HCT116 (cell line): ENCODE data around the gene MAP3K20. TPM values are rescaled to one million over a fixed set of nuclear protein-coding genes. Genes with fewer than 3 reads are reported as not detected.

Source experiments
- ATAC-seq: fragments of 200-7000 bp; cut with Tn5 transposase; 2 replicates; pipeline ENCODE4 v1.9.1; 2020; ENCODE audit warnings: mild to moderate bottlenecking, moderate library complexity
- BruUV-seq: library from RNA; stranded (reverse); fragments of 400-500 nt; replicated peaks from 2 replicates; lab custom pipeline; 2021; lab: Mats Ljungman, UMichigan
- CTCF ChIA-PET: fragments of 300-600 bp; sonication (Branson Sonifier 250); formaldehyde crosslinking; loops from one replicate; lab custom pipeline; 2021; ENCODE audit warnings: antibody characterized with exemption; lab: Charles Lee
- POLR2A ChIA-PET: fragments of 300-600, 350-600 bp; sonication (Branson Sonifier 250); formaldehyde crosslinking; loops from one replicate; lab custom pipeline; 2021; ENCODE audit warnings: antibody characterized with exemption; lab: Charles Lee
- RAD21 ChIA-PET, 2 experiments: fragments of 300-600 bp; sonication (Branson Sonifier 250); formaldehyde crosslinking; loops; one replicate each; lab custom pipeline; 2023; ENCODE audit warnings: low total read pairs in 2 of 2; ENCODE audit not compliant: uncharacterized antibody in 2 of 2, unreplicated experiment in 2 of 2, low non-redundant PET in 1 of 2; lab: Charles Lee
- DNase-seq: peaks from one replicate; pipeline ENCODE4 v3.0.0-alpha.2; 2010; ENCODE audit warnings: low read depth, low spot score
- H2AFZ ChIP-seq: fragments of 200-600 bp; shearing (Covaris generic), sonication (generic); 2 replicates; pipeline ENCODE4 v1.6.1; 2017; ENCODE audit warnings: low read depth, mixed run types, mixed read lengths, antibody characterized with exemption, low read length; ENCODE audit not compliant: poor library complexity, severe bottlenecking
- H3K27ac ChIP-seq: 2 replicates; pipeline ENCODE4 v1.5.1; 2012; ENCODE audit warnings: low read depth, low read length
- H3K27me3 ChIP-seq: fragments of 200-600 bp; sonication (generic); 2 replicates; pipeline ENCODE4 v1.6.1; 2016; ENCODE audit warnings: mixed run types, low read length, mixed read lengths; ENCODE audit not compliant: insufficient read depth
- H3K36me3 ChIP-seq, 2 experiments: fragments of 200-500 bp in 1 of 2; fragments of 200-600 bp in 1 of 2; sonication (Bioruptor generic) in 1 of 2; sonication (generic) in 1 of 2; 2 replicates each; pipeline versions ENCODE4 v1.5.1 to v1.6.1; 2014 to 2016; ENCODE audit warnings: low read length in 2 of 2, inconsistent platforms in 1 of 2, mixed read lengths in 1 of 2, mixed run types in 1 of 2; ENCODE audit not compliant: insufficient read depth in 2 of 2, control insufficient read depth in 1 of 2
- H3K4me1 ChIP-seq, 2 experiments: fragments of 200-600 bp in 1 of 2; sonication (generic) in 1 of 2; 2 replicates each; pipeline versions ENCODE4 v1.5.1 to v1.6.1; 2012 to 2017; ENCODE audit warnings: low read length in 2 of 2, inconsistent platforms in 1 of 2, mild to moderate bottlenecking in 1 of 2, mixed read lengths in 1 of 2, mixed run types in 1 of 2, moderate library complexity in 1 of 2; ENCODE audit not compliant: insufficient read depth in 2 of 2, control insufficient read depth in 1 of 2
- H3K4me2 ChIP-seq: fragments of 200-600 bp; sonication (generic); 2 replicates; pipeline ENCODE4 v1.6.1; 2017; ENCODE audit warnings: mixed run types, low read length, mixed read lengths
- H3K4me3 ChIP-seq, 2 experiments: fragments of 200-600 bp in 1 of 2; sonication (generic) in 1 of 2; replicated peaks in 1 of 2; 2 replicates each; pipeline ENCODE4 v1.5.1; 2011 to 2016; ENCODE audit warnings: low read length in 2 of 2, control low read depth in 1 of 2, low read depth in 1 of 2, mild to moderate bottlenecking in 1 of 2, mixed read lengths in 1 of 2, mixed run types in 1 of 2
- H3K79me2 ChIP-seq: fragments of 200-600 bp; sonication (generic); 2 replicates; pipeline ENCODE4 v1.6.1; 2017; ENCODE audit warnings: mild to moderate bottlenecking, mixed run types, low read length, moderate library complexity, mixed read lengths; ENCODE audit not compliant: insufficient read depth
- H3K9ac ChIP-seq: fragments of 200-600 bp; sonication (generic); 2 replicates; pipeline ENCODE4 v1.6.1; 2016; ENCODE audit warnings: low read length, mixed read lengths
- H3K9me2 ChIP-seq: fragments of 200-600 bp; sonication (generic), shearing (Covaris generic); 2 replicates; pipeline ENCODE4 v1.6.1; 2017; ENCODE audit warnings: mixed run types, mild to moderate bottlenecking, moderate library complexity; ENCODE audit not compliant: insufficient read depth
- H3K9me3 ChIP-seq, 2 experiments: fragments of 200-500 bp in 1 of 2; fragments of 200-600 bp in 1 of 2; sonication (Bioruptor generic) in 1 of 2; sonication (generic) in 1 of 2; 2 replicates each; pipeline ENCODE4 v1.6.1; 2014 to 2017; ENCODE audit warnings: low read length in 2 of 2, mixed read lengths in 2 of 2, inconsistent platforms in 1 of 2, low read depth in 1 of 2, mild to moderate bottlenecking in 1 of 2, mixed run types in 1 of 2, moderate library complexity in 1 of 2; ENCODE audit not compliant: control insufficient read depth in 1 of 2, insufficient read depth in 1 of 2
- H4K20me1 ChIP-seq: fragments of 200-600 bp; sonication (generic), shearing (Covaris generic); 2 replicates; pipeline ENCODE4 v1.6.1; 2017; ENCODE audit warnings: mixed run types, mild to moderate bottlenecking, moderate library complexity; ENCODE audit not compliant: insufficient read depth
- CBX3 ChIP-seq: IDR thresholded peaks from 2 replicates; pipeline ENCODE4 v1.6.1; 2012; ENCODE audit warnings: low read depth
- CEBPB ChIP-seq: IDR thresholded peaks from 2 replicates; pipeline ENCODE4 v1.6.1; 2012; ENCODE audit warnings: low read depth
- JUND ChIP-seq: IDR thresholded peaks from 2 replicates; pipeline ENCODE4 v1.6.1; 2012
- POLR2A ChIP-seq: IDR thresholded peaks from 2 replicates; pipeline ENCODE4 v1.7.0; 2011; ENCODE audit warnings: borderline replicate concordance; ENCODE audit not compliant: insufficient read depth, insufficient read length; ENCODE audit errors: extremely low read depth
- SIN3A ChIP-seq: IDR thresholded peaks from 2 replicates; pipeline ENCODE4 v1.6.1; 2012; ENCODE audit warnings: low read depth
- YY1 ChIP-seq: IDR thresholded peaks from 2 replicates; pipeline ENCODE4 v1.6.1; 2011; ENCODE audit warnings: low read length, low read depth, moderate library complexity, mild to moderate bottlenecking; ENCODE audit not compliant: insufficient replicate concordance; ENCODE audit errors: extremely low read depth
- ZNF274 ChIP-seq: fragments of 200-500 bp; sonication (Bioruptor generic); IDR thresholded peaks from 2 replicates; pipeline ENCODE4 v1.6.1; 2014; ENCODE audit warnings: mild to moderate bottlenecking, low read depth, low read length, inconsistent platforms
- intact Hi-C: fragments of 100-400 bp; cut with micrococcal nuclease; formaldehyde crosslinking; loops from 2 replicates; pipeline ENCODE4 v1.10.0; 2022
- total RNA-seq: library from RNA; stranded (reverse); gene quantifications from one replicate; pipeline ENCODE4 v1.2.1, GENCODE V29; 2021; ENCODE audit not compliant: unreplicated experiment
- TF ChIP-seq, protein P1 (sequence below): IDR thresholded peaks from 2 replicates; pipeline ENCODE4 v1.6.1; 2012

Gene MAP3K20
- total RNA-seq, 1 experiment from 2014 or later = 40.0 TPM

DNA sequence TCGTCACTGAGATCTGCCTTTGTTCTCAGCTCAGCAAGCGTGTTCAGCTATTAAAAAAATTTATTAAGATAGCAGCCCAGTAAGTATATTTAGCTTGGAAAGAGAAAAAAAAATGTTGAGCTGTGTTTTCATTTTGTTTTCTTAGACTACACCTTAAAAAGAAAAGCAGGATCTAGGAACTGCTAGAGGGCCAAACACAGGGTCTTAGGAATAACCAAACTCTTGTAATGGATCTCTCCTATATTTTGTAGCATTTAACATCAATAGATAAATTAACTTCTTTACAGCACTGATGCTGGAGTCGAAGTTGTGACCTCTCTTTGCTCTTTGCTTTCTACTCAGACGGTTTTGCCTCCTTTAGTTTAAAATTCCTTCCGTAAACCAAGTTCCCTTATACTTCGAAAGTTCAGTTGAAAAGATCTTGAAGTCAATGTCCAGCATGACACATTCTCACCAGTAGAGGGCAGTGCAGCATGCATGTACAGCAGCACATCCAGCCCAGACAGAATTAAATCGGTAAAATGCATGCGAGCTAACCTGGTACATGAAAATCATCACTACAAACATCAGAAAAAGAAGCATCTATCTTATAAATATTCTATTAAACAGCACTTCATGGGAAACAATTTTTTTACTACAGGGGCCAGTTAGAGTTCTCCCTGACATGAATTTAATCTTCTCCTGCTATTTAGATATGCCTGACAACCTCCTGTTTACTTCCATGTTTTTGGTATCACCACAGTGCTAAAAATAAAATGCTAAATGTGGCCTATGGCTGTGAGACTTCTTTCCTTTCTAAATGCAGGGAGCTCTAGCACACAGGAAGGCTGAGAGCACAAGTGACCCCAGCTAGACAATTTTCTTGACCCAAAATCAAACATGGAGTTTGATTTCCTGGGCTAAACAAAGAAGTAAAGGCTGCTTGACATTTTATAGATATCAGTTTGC lies 48.2 kb upstream of the MAP3K20 start (continued):
- TF ChIP-seq SIN3A (0 out of 2 replicates have a peak, but pooled peaks have one; percentile 30), ZNF274 (no peak), CBX3 (no peak), POLR2A (no peak), CEBPB (no peak)
- TF ChIP-seq, protein P1, sequence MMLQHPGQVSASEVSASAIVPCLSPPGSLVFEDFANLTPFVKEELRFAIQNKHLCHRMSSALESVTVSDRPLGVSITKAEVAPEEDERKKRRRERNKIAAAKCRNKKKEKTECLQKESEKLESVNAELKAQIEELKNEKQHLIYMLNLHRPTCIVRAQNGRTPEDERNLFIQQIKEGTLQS = no peak

DNA sequence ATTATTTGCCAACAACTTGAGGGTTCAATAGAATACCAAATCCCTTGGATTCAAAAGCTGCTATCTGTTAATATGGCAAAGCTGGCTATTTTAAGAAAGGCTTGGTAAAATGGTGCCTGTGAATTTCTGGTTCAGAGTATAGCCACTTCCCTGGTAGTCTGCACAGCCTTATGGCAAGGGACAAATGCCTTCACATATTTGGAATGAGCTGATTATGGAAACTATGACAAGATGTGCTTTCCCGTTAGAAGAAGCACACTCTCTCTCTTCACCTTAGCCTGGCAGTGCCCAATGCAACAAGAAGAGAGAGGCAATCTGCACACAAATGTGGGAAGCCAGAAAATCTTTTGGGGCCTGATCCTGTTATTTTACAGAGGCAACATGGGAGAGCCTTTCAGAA lies 47.5 kb upstream of the MAP3K20 start:
- BruUV-seq = no TSS peak
- Histone ChIP-seq H3K4me1 (peaks cover 0 to 4% of the 10 kb centered on the region in 2 experiments; a peak in 2 of 4 replicates), H3K79me2 (no peaks in the 10 kb centered on the region), H4K20me1 (no peaks in the 10 kb centered on the region), H3K9me2 (no peaks in the 10 kb centered on the region), H3K36me3 (no peaks in the 10 kb centered on the region), H3K27me3 (no peaks in the 10 kb centered on the region), H3K27ac (no peak overlapping the region)
- ATAC-seq = no peak
- intact Hi-C loops = loop anchor here (5.0 to 10.0 kb wide), 2 partner anchors 327 to 419 kb away; partner anchors contain the start of gene CDCA7
- CTCF ChIA-PET = interaction anchor here (0.6 to 6.5 kb wide), 25 partner anchors 8 to 1319 kb away, joined by 3 to 108 read pairs (median 4); no protein-coding TSS in a partner anchor
- TF ChIP-seq, protein P1 = no peak
- TF ChIP-seq YY1 = no peak
- no peak for TF ChIP-seq ZNF274
- no peak for TF ChIP-seq JUND
- TF ChIP-seq, all 23 proteins: peak for 0
- DNase-seq = no peak
- H3K9me3 ChIP-seq = no peaks in the 10 kb centered on the region
- no peak overlapping the region; the same call in 1 of the 2 replicates for H3K4me2 ChIP-seq
- peak overlapping the region; percentile 88 for H2AFZ ChIP-seq
- no peak overlapping the region for H3K9ac ChIP-seq
- RAD21 ChIA-PET = interaction anchor here (0.9 to 2.6 kb wide), 3 partner anchors 64 to 182 kb away, joined by 3 to 10 read pairs (median 9); no protein-coding TSS in a partner anchor
- no peak overlapping the region for H3K4me3 ChIP-seq
- POLR2A ChIA-PET = no interaction called here
